GM21723 (cell line): ENCODE data around the gene HILPDA.

Experiments
- ATAC-seq: cut with Tn5 transposase; IDR thresholded peaks from one replicate; pipeline ENCODE4 v1.9.1; 2021; ENCODE audit warnings: mild to moderate bottlenecking, moderate library complexity; ENCODE audit not compliant: unreplicated experiment

The HILPDA gene, protein sequence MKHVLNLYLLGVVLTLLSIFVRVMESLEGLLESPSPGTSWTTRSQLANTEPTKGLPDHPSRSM

GRCh38 chr7:128455543-128456254, at the start of gene HILPDA:
HILPDA (plus strand) TSS chr7:128455878; CDS start chr7:128457269, 1,391 bp downstream.
- peak; percentile 82 for ATAC-seq

- no peak for ATAC-seq
These were observed 49.1 kb upstream of the HILPDA start for GRCh38 chr7:128406314-128407232.

DNA sequence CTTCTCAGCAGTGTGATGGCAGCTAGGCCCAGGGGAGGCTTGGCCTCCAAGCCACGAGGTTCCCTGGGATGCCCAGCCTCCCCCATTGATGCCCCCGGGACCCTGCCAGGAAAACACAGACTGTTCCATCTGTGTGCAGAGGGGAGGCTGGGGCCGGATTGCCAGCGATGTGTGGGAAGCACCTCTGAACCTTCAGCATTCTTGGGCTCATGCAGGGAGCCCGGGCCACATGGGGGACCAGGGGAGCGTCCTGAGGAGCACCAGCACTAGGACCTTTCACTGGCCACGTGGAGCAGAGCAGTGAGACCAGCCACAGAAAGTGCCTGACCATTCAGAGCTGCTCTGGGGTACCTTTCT, 48.5 kb upstream of the HILPDA start:
- no peak for ATAC-seq

DNA sequence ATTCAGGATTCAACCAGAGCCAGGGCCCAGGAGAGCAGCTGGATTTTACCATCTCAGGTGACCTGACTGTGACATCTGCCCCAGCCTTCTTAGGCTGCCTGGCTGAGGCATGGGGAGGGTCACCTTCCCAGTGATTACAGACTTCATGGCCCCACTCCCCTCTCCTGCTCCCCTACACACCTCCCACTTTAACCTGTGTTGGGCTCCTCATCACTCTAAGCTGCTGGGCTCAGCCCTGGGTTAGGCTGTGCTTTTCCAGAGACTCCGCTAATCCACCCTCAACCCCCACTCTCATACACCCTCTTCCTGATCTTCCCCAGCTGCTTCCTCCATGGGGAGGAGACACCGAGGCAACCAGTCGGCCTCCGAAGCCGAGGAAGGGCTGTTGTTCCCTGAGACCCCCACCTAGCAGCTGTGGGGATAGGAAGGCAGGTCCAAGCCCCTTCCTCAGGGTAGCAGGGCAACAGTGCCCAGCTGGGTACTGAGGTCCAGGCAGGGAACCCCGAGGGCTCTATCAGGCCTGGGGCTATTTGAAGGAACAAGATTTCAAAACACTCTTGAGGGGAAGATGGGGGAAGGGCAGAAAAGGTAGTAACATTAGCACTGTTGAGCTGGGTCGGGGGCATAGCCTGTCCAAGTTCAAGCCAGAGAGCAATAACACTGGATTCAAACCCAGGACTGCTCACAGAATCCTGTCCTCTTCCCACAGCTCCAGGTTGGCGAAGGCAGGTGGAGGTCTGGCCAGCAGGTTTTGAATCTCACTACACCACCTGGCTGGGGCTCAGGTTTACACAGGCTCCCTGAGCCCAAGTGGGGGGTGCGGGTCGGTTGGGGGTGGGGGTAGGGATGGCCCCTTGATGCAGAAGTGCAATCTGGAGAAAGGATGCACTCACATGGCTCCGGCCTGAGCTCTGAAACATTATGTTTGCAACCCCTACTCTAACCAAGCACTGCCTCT, 47.6 kb upstream of the HILPDA start:
- no peak for ATAC-seq

DNA sequence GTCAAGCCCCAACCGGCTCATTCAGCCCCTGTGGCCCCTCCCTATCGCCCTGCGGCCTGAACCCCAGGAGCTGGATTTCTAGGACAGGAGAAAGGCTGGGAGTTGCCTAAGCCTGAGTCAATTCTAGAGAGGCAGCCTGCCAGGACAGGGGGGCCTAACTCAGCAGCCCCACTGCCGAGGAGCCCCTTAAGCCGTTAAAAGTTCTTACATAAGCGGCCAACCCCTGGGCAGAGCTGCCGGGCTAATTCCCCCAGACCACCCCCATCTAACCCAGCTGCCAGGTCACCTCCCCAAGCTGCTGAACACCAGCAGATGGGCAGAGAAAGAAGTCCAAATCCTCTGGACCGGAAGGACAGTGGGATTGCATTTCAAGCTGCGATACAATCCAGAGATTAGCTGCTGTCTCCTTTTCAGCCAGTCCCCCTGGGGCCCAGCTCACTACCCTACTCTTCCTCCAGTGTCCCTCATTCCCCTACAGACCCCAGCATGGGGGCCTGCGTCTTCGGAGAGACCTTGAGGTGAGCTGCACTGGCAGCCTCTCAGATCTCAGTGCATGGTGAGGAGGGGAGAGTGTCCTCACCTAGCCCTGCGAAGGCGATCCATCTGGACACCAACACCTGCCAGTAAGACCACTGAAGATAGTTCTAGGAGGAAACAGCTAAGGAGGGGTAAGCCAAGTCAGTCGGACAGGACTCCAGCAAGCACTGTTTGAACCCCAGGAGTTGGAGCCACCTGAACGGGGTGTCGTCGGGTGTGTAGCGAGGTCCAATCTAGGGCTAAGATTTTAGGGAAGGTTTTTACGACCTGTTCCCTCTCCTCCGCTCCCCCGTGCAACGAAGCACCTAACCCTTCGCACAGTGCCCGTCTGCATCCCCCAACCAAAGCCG, 46.7 kb upstream of the HILPDA start:
- ATAC-seq = no peak

- ATAC-seq = peak; percentile 81
These were observed 45.9 kb upstream of the HILPDA start, which contains the start of gene IMPDH1 for GRCh38 chr7:128409596-128410450. IMPDH1 (minus strand) TSS chr7:128409982; CDS start chr7:128409901, 81 bp downstream.

DNA sequence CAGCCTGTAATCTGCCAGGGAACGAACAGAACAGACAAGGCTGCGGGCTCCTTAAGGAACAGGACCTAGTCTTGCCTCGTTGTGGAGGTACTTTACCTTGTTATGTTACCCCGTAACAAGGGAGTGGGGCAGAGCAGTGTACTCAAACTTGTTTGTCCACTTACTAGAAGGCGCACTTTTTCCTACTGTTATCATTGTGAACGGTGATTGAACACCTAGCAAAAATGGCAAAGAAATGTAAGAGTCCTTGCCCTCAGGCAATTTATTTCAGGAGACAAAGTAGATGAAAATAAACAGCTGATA, 45.3 kb upstream of the HILPDA start:
- no peak for ATAC-seq

DNA sequence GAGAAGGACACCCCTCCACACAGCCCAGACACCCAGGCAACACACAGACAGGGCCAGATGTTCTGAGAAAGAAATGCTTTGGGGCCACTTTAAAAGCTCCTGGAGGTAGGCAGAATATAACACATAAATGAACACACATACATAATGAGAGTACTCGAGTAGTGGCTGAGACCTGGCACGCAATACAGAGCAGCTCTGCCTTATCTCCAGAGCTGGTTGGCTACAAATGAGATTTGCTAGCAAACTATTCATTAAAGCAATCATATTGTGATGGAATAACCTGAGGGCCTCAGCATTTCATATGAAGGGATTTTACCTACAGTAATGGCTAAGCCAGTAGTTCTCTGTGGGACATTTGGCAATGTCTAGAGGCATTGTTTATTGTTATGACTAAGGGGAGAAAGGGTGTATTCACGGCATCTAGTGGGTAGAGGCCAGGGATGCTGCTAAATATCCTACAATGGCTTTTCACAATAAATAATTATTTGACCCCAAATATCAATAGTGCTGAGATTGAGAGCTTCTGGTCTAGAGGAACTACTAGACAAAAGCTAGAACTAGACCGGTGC, 40.4 kb upstream of the HILPDA start:
- ATAC-seq = no peak

GRCh38 chr7:128417071-128417470, 38.6 kb upstream of the HILPDA start:
- no peak for ATAC-seq

GRCh38 chr7:128419257-128419656, 36.4 kb upstream of the HILPDA start:
- no peak for ATAC-seq

DNA sequence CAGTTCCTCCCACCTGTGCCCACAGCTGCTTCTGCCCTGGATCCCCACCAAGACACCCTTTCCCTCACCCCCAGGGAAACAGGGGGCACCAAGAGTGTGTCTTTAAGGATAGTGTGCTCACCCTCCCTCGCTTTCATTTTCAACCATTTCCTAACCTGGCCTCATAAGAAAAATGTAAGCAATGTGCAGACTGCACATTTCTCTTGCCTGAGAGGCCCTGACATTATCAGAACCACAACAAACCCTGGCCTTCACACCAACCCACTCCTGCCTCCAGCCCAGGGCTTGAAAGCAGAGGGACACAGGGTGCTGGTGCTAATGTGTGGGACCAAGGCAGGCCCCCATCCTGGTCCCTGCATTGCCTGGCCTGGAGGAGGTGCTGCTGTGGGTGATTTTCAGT, 34.9 kb upstream of the HILPDA start:
- ATAC-seq = no peak

GRCh38 chr7:128421384-128421783, 34.3 kb upstream of the HILPDA start:
- ATAC-seq = no peak

GRCh38 chr7:128422037-128422436, 33.6 kb upstream of the HILPDA start:
- no peak for ATAC-seq

- no peak for ATAC-seq
These were observed 32.8 kb upstream of the HILPDA start for GRCh38 chr7:128422842-128423241.

DNA sequence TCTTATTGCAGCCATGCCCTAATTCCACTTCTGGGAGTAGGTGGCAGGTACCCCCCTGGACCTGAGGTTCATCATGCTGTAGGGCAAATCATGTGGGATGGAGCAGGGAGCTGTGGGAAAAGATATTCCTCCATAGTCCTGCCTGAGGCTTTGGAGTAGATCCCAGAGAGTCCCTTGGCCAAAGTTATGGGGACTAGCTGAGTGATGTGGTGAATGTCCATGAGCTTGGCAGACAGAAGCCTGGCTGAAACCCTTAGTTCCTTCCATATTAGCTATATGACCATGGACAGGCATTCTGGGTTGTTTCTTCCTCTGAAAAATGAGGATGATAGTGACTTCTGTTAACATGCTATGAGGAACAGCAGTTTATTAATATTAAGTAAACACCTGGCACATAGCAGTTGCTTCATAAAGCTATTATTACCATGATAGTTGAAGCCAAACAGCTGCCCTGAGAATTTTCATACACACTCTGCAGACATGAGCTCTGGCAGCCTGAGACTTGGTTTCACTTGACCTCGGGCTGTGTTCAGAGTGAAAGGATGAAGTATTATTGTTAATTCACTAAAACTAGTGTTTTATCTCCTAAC, 30.9 kb upstream of the HILPDA start:
- ATAC-seq = no peak

- ATAC-seq = no peak
These were observed 29.8 kb upstream of the HILPDA start for GRCh38 chr7:128425850-128426249.

- no peak for ATAC-seq
These were observed 28.3 kb upstream of the HILPDA start for GRCh38 chr7:128427289-128427891.

GRCh38 chr7:128430207-128430606, 25.5 kb upstream of the HILPDA start:
- no peak for ATAC-seq
